Peyer's patch (tissue), 4 donors: ENCODE results near the gene ZNF24. TPM values are rescaled to one million over a fixed set of nuclear protein-coding genes. Genes with fewer than 3 reads are reported as not detected.

Experiments
- DNase-seq, 3 donors: peaks; one replicate each; pipeline ENCODE4 v3.0.0-alpha.2; 2017 to 2019
- H3K27ac ChIP-seq, 4 donors: fragments of 200-600 bp; sonication (generic); one replicate each; pipeline ENCODE4 v1.5.1; 2016 to 2019
- H3K27me3 ChIP-seq, 2 donors: fragments of 200-600 bp; sonication (generic); one replicate each; pipeline ENCODE4 v1.5.1; 2019
- H3K36me3 ChIP-seq, 3 donors: fragments of 200-600 bp; sonication (generic); one replicate each; pipeline ENCODE4 v1.5.1; 2016 to 2019
- H3K4me1 ChIP-seq, 4 donors: fragments of 200-600 bp; sonication (generic); one replicate each; pipeline ENCODE4 v1.5.1; 2016 to 2019
- H3K4me3 ChIP-seq, 4 donors: fragments of 200-600 bp; sonication (generic); 1 replicate in 3 of 4; 2 replicates in 1 of 4; pipeline ENCODE4 v1.5.1; 2016 to 2019; ENCODE audit warnings: mild to moderate bottlenecking in 1 of 4
- H3K9me3 ChIP-seq, 4 donors: fragments of 200-600 bp; sonication (generic); one replicate each; pipeline ENCODE4 v1.5.1; 2016 to 2019; ENCODE audit warnings: mild to moderate bottlenecking in 1 of 4
- POLR2A ChIP-seq, 2 donors: fragments of 450-650 bp; IDR thresholded peaks; one replicate each; pipeline ENCODE4 v1.5.1; 2017; ENCODE audit warnings: antibody characterized with exemption in 2 of 2, mild to moderate bottlenecking in 2 of 2, moderate library complexity in 2 of 2
- total RNA-seq, 4 donors: library from RNA; depleted of rRNA; stranded (reverse); fragments of >200 nt; gene quantifications; one replicate each; pipeline ENCODE4 v1.1.0, GENCODE V29; 2016
- TF ChIP-seq, protein P1 (sequence below), 6 experiments: fragments of 450-650 bp in 4 of 6; fragments of 200-600 bp in 2 of 6; sonication (generic) in 1 of 6; IDR thresholded peaks; one replicate each; pipeline ENCODE4 v1.5.1; 2017 to 2019; ENCODE audit warnings: antibody characterized with exemption in 6 of 6, mild to moderate bottlenecking in 3 of 6, moderate library complexity in 1 of 6

ZNF24 gene
- total RNA-seq, 4 donors from 2014 or later = 22.8 to 36.3 (median 30.2) TPM

DNA sequence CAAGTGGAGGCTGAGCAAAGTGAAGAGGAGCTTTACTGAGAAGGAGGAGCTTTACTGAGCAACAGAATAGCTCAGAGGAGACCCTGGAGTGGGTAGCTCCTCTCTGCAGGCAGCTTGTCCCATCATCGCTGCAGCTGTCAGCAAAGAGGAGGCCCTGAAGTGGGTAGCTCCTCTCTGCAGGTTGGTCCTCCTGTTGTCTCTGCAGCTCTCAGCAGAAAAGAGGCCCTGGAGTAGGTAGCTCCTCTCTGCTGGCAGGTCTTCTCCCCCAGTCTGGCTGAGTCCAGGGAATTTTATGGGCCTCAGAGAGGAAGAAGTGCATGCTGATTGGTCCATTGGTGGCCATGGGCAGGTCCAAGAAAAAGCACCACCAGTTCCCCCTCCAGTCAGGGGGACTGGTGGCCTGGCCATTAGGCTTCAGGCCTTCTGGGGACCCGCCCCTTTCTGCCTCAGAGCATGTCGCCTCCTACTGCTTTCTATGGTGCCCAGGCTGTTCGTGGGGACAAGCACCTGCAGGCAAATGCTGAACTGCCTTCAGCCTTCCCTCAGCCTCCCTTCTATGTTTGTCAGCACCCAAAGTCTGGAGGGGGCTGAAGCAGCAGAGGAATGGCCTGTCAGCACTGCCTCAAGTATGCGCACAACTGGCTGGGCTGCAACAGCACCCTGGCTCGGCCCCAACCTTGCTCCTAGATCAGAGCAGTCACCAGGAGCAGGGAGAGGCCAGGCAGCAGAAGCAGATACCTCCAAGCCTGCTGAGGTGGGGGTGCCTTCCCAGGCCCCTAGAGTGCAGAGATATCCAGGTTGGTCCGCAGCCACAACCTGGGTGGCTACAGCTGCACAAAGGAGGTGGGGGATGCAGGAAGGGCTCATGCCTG, 60.1 kb downstream of the ZNF24 start:
- no peaks in the 10 kb centered on the region for H3K27me3 ChIP-seq
- no peaks in the 10 kb centered on the region for H3K36me3 ChIP-seq
- H3K4me3 ChIP-seq = no peak overlapping the region
- H3K9me3 ChIP-seq = no peaks in the 10 kb centered on the region
- no peak for DNase-seq
- TF ChIP-seq, protein P1, sequence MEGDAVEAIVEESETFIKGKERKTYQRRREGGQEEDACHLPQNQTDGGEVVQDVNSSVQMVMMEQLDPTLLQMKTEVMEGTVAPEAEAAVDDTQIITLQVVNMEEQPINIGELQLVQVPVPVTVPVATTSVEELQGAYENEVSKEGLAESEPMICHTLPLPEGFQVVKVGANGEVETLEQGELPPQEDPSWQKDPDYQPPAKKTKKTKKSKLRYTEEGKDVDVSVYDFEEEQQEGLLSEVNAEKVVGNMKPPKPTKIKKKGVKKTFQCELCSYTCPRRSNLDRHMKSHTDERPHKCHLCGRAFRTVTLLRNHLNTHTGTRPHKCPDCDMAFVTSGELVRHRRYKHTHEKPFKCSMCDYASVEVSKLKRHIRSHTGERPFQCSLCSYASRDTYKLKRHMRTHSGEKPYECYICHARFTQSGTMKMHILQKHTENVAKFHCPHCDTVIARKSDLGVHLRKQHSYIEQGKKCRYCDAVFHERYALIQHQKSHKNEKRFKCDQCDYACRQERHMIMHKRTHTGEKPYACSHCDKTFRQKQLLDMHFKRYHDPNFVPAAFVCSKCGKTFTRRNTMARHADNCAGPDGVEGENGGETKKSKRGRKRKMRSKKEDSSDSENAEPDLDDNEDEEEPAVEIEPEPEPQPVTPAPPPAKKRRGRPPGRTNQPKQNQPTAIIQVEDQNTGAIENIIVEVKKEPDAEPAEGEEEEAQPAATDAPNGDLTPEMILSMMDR (IDR thresholded peaks at IDR 0.05) = no peak
- TF ChIP-seq POLR2A (IDR thresholded peaks at IDR 0.05) = no peak
- no peak overlapping the region for H3K27ac ChIP-seq
- H3K4me1 ChIP-seq = peaks cover 0 to 1% (median 0%) of the 10 kb centered on the region in 4 donors

DNA sequence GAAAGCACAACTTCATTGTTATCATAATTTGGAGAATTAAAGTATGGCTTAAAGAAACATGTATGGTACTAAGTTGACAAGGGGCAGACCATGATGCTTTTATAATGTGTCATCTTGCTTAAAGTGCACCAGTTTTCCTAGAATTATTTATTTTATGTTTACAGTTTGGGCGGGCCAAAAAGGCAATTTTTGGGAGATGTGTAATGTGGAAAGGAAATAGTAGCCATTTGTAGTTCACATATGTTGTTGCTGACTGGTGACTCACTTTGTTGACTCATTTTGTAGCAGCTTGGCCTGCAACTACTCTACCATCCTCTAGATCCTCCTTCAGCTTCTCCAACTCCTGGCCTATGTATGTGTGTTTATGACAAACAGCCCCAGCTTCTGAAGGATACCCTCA, 61.9 kb downstream of the ZNF24 start:
- TF ChIP-seq, protein P1 (IDR thresholded peaks at IDR 0.05) = no peak
- no peak for TF ChIP-seq POLR2A (IDR thresholded peaks at IDR 0.05)
- no peaks in the 10 kb centered on the region for H3K4me1 ChIP-seq
- H3K9me3 ChIP-seq = no peaks in the 10 kb centered on the region
- no peak overlapping the region for H3K27ac ChIP-seq
- H3K4me3 ChIP-seq = no peak overlapping the region
- no peaks in the 10 kb centered on the region for H3K36me3 ChIP-seq
- no peak for DNase-seq
- no peaks in the 10 kb centered on the region for H3K27me3 ChIP-seq

Other genes starting within 250 kb of the ZNF24 start
- 10 to 100 TPM; 25.4 to 38.0 (median 29.6) TPM for gene ZNF397, start 103.4 kb downstream of the ZNF24 start, total RNA-seq
- gene ZSCAN30, start 54.2 kb downstream of the ZNF24 start, total RNA-seq = 10 to 100 TPM; 20.3 to 51.2 (median 26.8) TPM
- 1 to 10 TPM; 1.9 to 6.6 (median 3.7) TPM for gene ZNF396, start 32.9 kb upstream of the ZNF24 start, total RNA-seq
- gene INO80C, start 153.5 kb upstream of the ZNF24 start, total RNA-seq = 10 to 100 TPM in 3 of 4 donors, 1 to 10 TPM in 1; 9.5 to 20.6 (median 17.1) TPM
- 10 to 100 TPM; 30.5 to 87.6 (median 70.7) TPM for gene GALNT1, start 237.3 kb upstream of the ZNF24 start, total RNA-seq